Upper lobe of left lung (tissue), 6 donors: Measurements from ENCODE around the gene GJB4. TPM values are rescaled to one million over a fixed set of nuclear protein-coding genes. Genes with fewer than 3 reads are reported as not detected.

ENCODE experiments used
- ATAC-seq, 2 donors: fragments of 200-7000 bp; cut with Tn5 transposase; one replicate each; pipeline ENCODE4 v1.9.1; 2022; ENCODE audit warnings: mild to moderate bottlenecking in 2 of 2, moderate library complexity in 2 of 2; ENCODE audit not compliant: low FRiP score in 2 of 2
- DNase-seq, 2 donors: peaks; one replicate each; pipeline ENCODE4 v3.0.0-alpha.2; 2019 to 2020
- H3K27ac ChIP-seq, 4 donors: fragments of 200-600 bp; sonication (generic); one replicate each; pipeline ENCODE4 v1.5.1; 2016 to 2019
- H3K27me3 ChIP-seq, 4 donors: fragments of 200-600 bp; sonication (generic); one replicate each; pipeline ENCODE4 v1.5.1; 2017 to 2019
- H3K36me3 ChIP-seq, 4 donors: fragments of 200-600 bp; sonication (generic); one replicate each; pipeline ENCODE4 v1.5.1; 2016 to 2019
- H3K4me1 ChIP-seq, 4 donors: fragments of 200-600 bp; sonication (generic); one replicate each; pipeline ENCODE4 v1.5.1; 2018 to 2019
- H3K4me3 ChIP-seq, 4 donors: fragments of 200-600 bp; sonication (generic); one replicate each; pipeline ENCODE4 v1.5.1; 2017 to 2019; ENCODE audit warnings: mild to moderate bottlenecking in 2 of 4, moderate library complexity in 1 of 4
- H3K9me3 ChIP-seq, 4 donors: fragments of 200-600 bp; sonication (generic); one replicate each; pipeline ENCODE4 v1.5.1; 2018 to 2019
- EP300 ChIP-seq, 4 donors: sonication (generic); formaldehyde crosslinking; IDR thresholded peaks; one replicate each; pipeline ENCODE4 v1.5.1; 2017; ENCODE audit warnings: antibody characterized with exemption in 4 of 4, control low read depth in 2 of 4
- POLR2A ChIP-seq, 4 donors: fragments of 450-650 bp; IDR thresholded peaks; one replicate each; pipeline ENCODE4 v1.5.1; 2016 to 2017; ENCODE audit warnings: antibody characterized with exemption in 4 of 4, mild to moderate bottlenecking in 2 of 4
- POLR2AphosphoS5 ChIP-seq, 2 donors: sonication (generic); formaldehyde crosslinking; IDR thresholded peaks; one replicate each; pipeline ENCODE4 v1.5.1; 2017; ENCODE audit warnings: antibody characterized with exemption in 2 of 2
- WGBS, 2 donors: methylation state at CpG; one replicate each; pipeline ENCODE4 v1.1.5; 2017 to 2018; 5-methylcytosine and 5-hydroxymethylcytosine counted together
- total RNA-seq, 6 donors: library from RNA; depleted of rRNA in 4 of 6; stranded (reverse); fragments of >200 nt in 4 of 6; gene quantifications; one replicate each; pipeline versions ENCODE4 v1.1.0 to v1.2.1, GENCODE V29; 2016 to 2021
- TF ChIP-seq, protein P1 (sequence below), 6 experiments: fragments of 450-650 bp in 4 of 6; fragments of 200-600 bp in 2 of 6; sonication (generic) in 2 of 6; IDR thresholded peaks; one replicate each; pipeline ENCODE4 v1.5.1; 2016 to 2019; ENCODE audit warnings: antibody characterized with exemption in 6 of 6
- donor health status: DM: no; HTN: no; CAD: no; lungs with moderate emphysema.
- donor health status: DM: no; HTN: yes; CAD: no; lungs with severe emphysema.

Gene GJB4
- total RNA-seq, 6 donors from 2014 or later = not detected

DNA sequence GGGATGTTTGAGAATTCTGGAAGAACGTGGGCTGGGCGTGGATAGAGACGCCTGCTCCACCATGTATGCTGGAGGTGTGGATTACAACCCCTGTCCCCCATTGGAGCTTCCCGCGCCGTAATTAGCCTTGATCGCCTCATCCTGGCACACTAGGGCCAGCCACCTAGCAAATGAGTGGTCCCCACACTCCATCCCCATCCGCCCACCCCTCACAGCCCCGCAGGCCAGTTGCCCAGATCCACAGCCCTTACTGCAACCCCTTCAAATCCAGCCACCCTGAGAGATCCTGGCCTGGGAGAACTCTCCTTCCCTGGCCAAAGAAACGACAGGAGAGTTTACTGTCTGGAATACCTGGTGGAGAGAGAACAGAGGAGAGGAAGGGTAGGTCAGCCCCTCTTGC lies 32.9 kb downstream of the GJB4 start:
- peaks cover 0 to 7% (median 3%) of the 10 kb centered on the region in 4 donors for H3K36me3 ChIP-seq
- peak overlapping the region; percentile 72 to 86 (median 82) for H3K27ac ChIP-seq
- 30 to 55% methylated on average over 2 to 10 of the region's 10 CpGs for WGBS, 2 donors
- ATAC-seq = no peak
- TF ChIP-seq, protein P1, sequence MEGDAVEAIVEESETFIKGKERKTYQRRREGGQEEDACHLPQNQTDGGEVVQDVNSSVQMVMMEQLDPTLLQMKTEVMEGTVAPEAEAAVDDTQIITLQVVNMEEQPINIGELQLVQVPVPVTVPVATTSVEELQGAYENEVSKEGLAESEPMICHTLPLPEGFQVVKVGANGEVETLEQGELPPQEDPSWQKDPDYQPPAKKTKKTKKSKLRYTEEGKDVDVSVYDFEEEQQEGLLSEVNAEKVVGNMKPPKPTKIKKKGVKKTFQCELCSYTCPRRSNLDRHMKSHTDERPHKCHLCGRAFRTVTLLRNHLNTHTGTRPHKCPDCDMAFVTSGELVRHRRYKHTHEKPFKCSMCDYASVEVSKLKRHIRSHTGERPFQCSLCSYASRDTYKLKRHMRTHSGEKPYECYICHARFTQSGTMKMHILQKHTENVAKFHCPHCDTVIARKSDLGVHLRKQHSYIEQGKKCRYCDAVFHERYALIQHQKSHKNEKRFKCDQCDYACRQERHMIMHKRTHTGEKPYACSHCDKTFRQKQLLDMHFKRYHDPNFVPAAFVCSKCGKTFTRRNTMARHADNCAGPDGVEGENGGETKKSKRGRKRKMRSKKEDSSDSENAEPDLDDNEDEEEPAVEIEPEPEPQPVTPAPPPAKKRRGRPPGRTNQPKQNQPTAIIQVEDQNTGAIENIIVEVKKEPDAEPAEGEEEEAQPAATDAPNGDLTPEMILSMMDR (IDR thresholded peaks at IDR 0.05) = no peak
- TF ChIP-seq POLR2A (IDR thresholded peaks at IDR 0.05) = no peak
- TF ChIP-seq POLR2AphosphoS5 (IDR thresholded peaks at IDR 0.05) = no peak
- no peak for TF ChIP-seq EP300 (IDR thresholded peaks at IDR 0.05)
- peaks cover 0 to 3% (median 0%) of the 10 kb centered on the region in 4 donors for H3K9me3 ChIP-seq
- peaks cover 0 to 7% (median 0%) of the 10 kb centered on the region in 4 donors for H3K27me3 ChIP-seq
- peak overlapping the region in 3 of 4 donors; percentile 46 to 55 (median 53) for H3K4me3 ChIP-seq
- H3K4me1 ChIP-seq = peaks cover 0 to 19% (median 10%) of the 10 kb centered on the region in 4 donors
- DNase-seq = no peak

DNA sequence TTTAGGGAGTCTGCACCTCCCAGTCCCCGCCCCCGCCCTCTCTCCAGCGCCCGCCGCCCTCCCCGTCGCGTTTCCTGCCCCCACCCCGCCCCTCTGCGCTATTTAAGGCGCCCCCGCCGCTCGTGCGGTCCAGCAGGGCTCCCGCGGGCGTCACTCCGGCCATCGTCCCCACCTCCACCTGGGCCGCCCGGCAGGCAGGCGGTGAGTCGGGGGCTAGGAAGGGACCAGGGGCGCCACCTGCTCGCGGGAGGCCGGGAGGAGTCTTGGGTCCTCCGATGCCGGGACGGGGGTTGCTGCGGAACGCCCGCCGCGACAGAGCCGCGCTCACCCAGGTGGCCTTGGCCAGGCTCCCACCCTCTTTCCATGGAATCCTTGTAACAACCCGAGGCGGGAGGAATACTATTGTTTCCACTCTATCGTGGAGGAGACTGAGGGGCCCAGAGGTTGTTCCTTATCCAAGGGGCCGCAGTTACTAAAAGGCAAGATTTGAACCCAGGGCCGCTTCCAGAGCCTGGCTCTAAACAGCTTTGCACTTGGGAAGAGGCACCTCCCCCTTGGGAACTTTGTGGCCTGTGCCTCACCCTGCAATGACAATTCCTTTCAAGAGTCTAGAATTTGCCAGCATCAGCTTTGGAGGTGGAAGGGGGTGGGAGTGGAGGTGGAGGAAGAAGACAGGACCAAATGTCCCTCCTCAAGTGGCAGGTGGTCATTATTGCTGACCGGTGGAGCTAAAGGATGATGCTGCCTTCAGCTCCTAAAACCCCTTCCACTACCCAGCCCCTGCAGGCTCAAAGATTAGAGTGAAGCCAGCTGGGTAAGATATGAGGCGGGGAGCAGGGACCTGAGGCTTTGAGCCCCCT lies 33.6 kb downstream of the GJB4 start, which contains the start of gene GJA4:
Gene GJA4 (plus strand): TSS at position 132 of the 860 bp plus-strand sequence. CDS start 1,215 bp downstream, outside the sequence.
- Histone ChIP-seq H3K27me3 (peaks cover 0 to 7% (median 0%) of the 10 kb centered on the region in 4 donors), H3K4me1 (peaks cover 0 to 15% (median 7%) of the 10 kb centered on the region in 4 donors), H3K36me3 (peaks cover 0 to 7% (median 3%) of the 10 kb centered on the region in 4 donors), H3K27ac (peak within 1 kb of the TSS; percentile 72 to 86 (median 82)), H3K4me3 (peak within 1 kb of the TSS in 3 of 4 donors; percentile 46 to 55 (median 53)), H3K9me3 (peaks cover 0 to 3% (median 0%) of the 10 kb centered on the region in 4 donors)
- ATAC-seq (no peak), DNase-seq (peak in 1 of 2 donors; percentile 82)
- 10 to 17% methylated on average over 21 to 34 of the region's 45 CpGs for WGBS, 2 donors
- TF ChIP-seq EP300 (IDR thresholded peaks at IDR 0.05) (no peak), POLR2AphosphoS5 (IDR thresholded peaks at IDR 0.05) (peak in 1 of 2 donors; percentile 59), POLR2A (IDR thresholded peaks at IDR 0.05) (peak in 1 of 4 donors; percentile 49)
- TF ChIP-seq, protein P1 (IDR thresholded peaks at IDR 0.05) = no peak

DNA sequence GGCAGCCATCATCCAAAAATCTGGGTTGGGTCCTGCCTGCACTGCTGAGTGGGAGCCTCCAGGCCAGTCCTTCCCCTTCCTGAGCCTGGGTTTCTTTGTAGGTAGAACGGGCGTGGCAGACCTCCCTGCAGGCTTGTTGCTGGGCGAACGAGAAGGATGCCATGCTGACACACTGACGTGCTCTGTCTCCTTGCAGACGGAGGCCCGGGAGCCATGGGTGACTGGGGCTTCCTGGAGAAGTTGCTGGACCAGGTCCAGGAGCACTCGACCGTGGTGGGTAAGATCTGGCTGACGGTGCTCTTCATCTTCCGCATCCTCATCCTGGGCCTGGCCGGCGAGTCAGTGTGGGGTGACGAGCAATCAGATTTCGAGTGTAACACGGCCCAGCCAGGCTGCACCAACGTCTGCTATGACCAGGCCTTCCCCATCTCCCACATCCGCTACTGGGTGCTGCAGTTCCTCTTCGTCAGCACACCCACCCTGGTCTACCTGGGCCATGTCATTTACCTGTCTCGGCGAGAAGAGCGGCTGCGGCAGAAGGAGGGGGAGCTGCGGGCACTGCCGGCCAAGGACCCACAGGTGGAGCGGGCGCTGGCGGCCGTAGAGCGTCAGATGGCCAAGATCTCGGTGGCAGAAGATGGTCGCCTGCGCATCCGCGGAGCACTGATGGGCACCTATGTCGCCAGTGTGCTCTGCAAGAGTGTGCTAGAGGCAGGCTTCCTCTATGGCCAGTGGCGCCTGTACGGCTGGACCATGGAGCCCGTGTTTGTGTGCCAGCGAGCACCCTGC lies 34.7 kb downstream of the GJB4 start:
- TF ChIP-seq, protein P1 (IDR thresholded peaks at IDR 0.05) = no peak
- no peak for TF ChIP-seq POLR2AphosphoS5 (IDR thresholded peaks at IDR 0.05)
- TF ChIP-seq EP300 (IDR thresholded peaks at IDR 0.05) = no peak
- no peak for TF ChIP-seq POLR2A (IDR thresholded peaks at IDR 0.05)
- ATAC-seq = no peak
- Histone ChIP-seq H3K9me3 (peaks cover 0 to 3% (median 0%) of the 10 kb centered on the region in 4 donors), H3K27me3 (peaks cover 0 to 7% (median 0%) of the 10 kb centered on the region in 4 donors), H3K4me3 (peak overlapping the region in 3 of 4 donors; percentile 46 to 55 (median 53)), H3K36me3 (peaks cover 0 to 7% (median 3%) of the 10 kb centered on the region in 4 donors), H3K4me1 (peaks cover 0 to 13% (median 6%) of the 10 kb centered on the region in 4 donors), H3K27ac (peak overlapping the region in 3 of 4 donors; percentile 78 to 86 (median 86))
- WGBS, 2 donors = 85 to 89% methylated on average over 10 to 38 of the region's 40 CpGs
- DNase-seq = peak in 1 of 2 donors; percentile 78

DNA sequence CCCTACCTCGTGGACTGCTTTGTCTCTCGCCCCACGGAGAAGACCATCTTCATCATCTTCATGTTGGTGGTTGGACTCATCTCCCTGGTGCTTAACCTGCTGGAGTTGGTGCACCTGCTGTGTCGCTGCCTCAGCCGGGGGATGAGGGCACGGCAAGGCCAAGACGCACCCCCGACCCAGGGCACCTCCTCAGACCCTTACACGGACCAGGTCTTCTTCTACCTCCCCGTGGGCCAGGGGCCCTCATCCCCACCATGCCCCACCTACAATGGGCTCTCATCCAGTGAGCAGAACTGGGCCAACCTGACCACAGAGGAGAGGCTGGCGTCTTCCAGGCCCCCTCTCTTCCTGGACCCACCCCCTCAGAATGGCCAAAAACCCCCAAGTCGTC lies 35.2 kb downstream of the GJB4 start:
- DNase-seq (no peak), ATAC-seq (no peak)
- Histone ChIP-seq H3K9me3 (peaks cover 0 to 3% (median 0%) of the 10 kb centered on the region in 4 donors), H3K4me3 (peak overlapping the region in 3 of 4 donors; percentile 46 to 55 (median 53)), H3K4me1 (peaks cover 0 to 13% (median 6%) of the 10 kb centered on the region in 4 donors), H3K27me3 (peaks cover 0 to 7% (median 0%) of the 10 kb centered on the region in 4 donors), H3K36me3 (peaks cover 0 to 7% (median 3%) of the 10 kb centered on the region in 4 donors), H3K27ac (peak overlapping the region in 3 of 4 donors; percentile 78 to 86 (median 86))
- WGBS, 2 donors = 85 to 90% methylated on average over 4 to 12 of the region's 12 CpGs
- TF ChIP-seq EP300 (IDR thresholded peaks at IDR 0.05) = no peak
- TF ChIP-seq POLR2A (IDR thresholded peaks at IDR 0.05) = no peak
- no peak for TF ChIP-seq POLR2AphosphoS5 (IDR thresholded peaks at IDR 0.05)
- TF ChIP-seq, protein P1 (IDR thresholded peaks at IDR 0.05) = no peak
